K562 (cell line): Measurements from ENCODE around the gene SNCA. TPM values are rescaled to one million over a fixed set of nuclear protein-coding genes. Genes with fewer than 3 reads are reported as not detected.

ENCODE experiments used
- E2F3 ChIP-seq: fragments of 250-450 bp; sonication (Bioruptor Pico); IDR thresholded peaks from 2 replicates; pipeline ENCODE4 v1.4.0; 2020; ENCODE audit warnings: mild to moderate bottlenecking
- KDM1A ChIP-seq, 2 experiments: fragments of 450-650 bp; IDR thresholded peaks; 2 replicates each; pipeline ENCODE4 v1.6.1; 2016; ENCODE audit warnings: mild to moderate bottlenecking in 2 of 2
- NFE2L1 ChIP-seq: fragments of 450-650 bp; IDR thresholded peaks from 2 replicates; pipeline ENCODE4 v1.6.1; 2016; ENCODE audit warnings: missing genetic modification characterization, low read depth, mild to moderate bottlenecking, missing compliant biosample characterization, moderate library complexity, borderline replicate concordance
- NFIC ChIP-seq: fragments of 450-650 bp; IDR thresholded peaks from 2 replicates; pipeline ENCODE4 v1.6.1; 2017; ENCODE audit warnings: mild to moderate bottlenecking, inconsistent platforms
- ZKSCAN3 ChIP-seq: fragments of 250-450 bp; sonication (Bioruptor Pico); IDR thresholded peaks from 2 replicates; pipeline ENCODE4 v1.4.0; 2020
- ZNF143 ChIP-seq: sonication (generic); formaldehyde crosslinking; IDR thresholded peaks from 2 replicates; pipeline ENCODE4 v1.9.0; 2022; ENCODE audit warnings: mild to moderate bottlenecking, missing genetic modification reagents
- polyA plus RNA-seq, 8 experiments: library from polyadenylated mRNA; depleted of rRNA in 4 of 8; stranded (reverse) in 5 of 8; unstranded in 3 of 8; fragments of >200 nt; fragmentation: Nextera tagmentation in 2 of 8; fragmentation: Illumina TruSeq in 1 of 8; extraction: Ambion mirVana in 2 of 8; extraction: Trizol in 1 of 8; gene quantifications; 2 replicates each; pipeline versions ENCODE4 v1.2.1 to v1.2.3, GENCODE V29; 2011 to 2014; ENCODE audit warnings: inconsistent platforms in 1 of 8, missing spikeins in 1 of 8
- total RNA-seq, 7 experiments: library from RNA; depleted of rRNA in 6 of 7; stranded (reverse); fragments of >200 nt in 6 of 7; fragmentation: Illumina TruSeq in 2 of 7; extraction: Trizol in 2 of 7; gene quantifications; 2 replicates each; pipeline versions ENCODE4 v1.2.1 to v1.2.3, GENCODE V29; 2011 to 2021; ENCODE audit warnings: low replicate concordance in 1 of 7
- TF ChIP-seq, protein P1 (sequence below): sonication (generic); formaldehyde crosslinking; IDR thresholded peaks from 2 replicates; pipeline ENCODE4 v1.8.0; 2022; ENCODE audit warnings: mild to moderate bottlenecking, missing genetic modification reagents, borderline replicate concordance
- TF ChIP-seq, protein P2 (sequence below): sonication (generic); formaldehyde crosslinking; IDR thresholded peaks from 2 replicates; pipeline ENCODE4 v1.8.1; 2023; ENCODE audit warnings: mild to moderate bottlenecking, missing genetic modification reagents, moderate library complexity

SNCA gene
- total and polyA plus RNA-seq, 9 of the 15 experiments (the other 6 are each of a cell fraction or from before 2014, with no cell fraction given): 1.7 to 12.6 (median 3.6) TPM

DNA sequence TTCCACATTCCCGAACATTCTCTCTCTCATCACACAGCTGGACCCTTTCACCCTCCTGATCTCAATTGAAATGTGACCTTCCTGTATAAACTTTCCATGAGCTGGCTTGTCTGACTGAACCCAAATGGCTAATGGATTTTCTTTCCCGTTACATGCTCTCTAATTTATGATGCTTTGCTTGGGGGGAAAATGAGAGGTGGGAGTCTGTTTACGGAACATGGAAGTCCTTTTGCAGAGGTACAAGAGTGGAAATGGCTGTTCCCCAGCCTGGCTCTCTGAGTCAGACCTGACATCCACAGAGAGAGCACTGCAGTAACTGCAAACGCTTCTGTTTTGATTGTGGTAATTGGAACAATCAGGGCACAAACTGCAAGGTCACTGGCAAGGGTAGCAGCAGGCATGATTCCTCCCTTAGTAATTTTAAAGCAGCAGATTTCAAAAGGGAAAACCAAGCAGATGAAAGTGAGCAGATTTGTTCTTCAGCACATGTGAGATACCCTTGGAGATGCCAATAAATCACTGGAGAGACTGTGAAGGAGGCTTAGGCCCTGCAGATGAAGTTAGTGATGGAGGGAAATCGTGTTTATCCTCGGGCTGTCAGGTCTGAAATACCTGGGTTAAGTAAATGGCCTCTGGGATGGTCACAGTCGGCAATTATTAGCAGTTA is 83.9 kb downstream of the SNCA start (continued):
- TF ChIP-seq NFIC (no peak), KDM1A (IDR thresholded peaks at IDR 0.05) (no peak), ZKSCAN3 (CRISPR knock-in tag) (no peak), NFE2L1 (tag) (no peak), E2F3 (no peak), ZNF143 (CRISPR knock-in tag) (no peak)
- TF ChIP-seq, protein P1, sequence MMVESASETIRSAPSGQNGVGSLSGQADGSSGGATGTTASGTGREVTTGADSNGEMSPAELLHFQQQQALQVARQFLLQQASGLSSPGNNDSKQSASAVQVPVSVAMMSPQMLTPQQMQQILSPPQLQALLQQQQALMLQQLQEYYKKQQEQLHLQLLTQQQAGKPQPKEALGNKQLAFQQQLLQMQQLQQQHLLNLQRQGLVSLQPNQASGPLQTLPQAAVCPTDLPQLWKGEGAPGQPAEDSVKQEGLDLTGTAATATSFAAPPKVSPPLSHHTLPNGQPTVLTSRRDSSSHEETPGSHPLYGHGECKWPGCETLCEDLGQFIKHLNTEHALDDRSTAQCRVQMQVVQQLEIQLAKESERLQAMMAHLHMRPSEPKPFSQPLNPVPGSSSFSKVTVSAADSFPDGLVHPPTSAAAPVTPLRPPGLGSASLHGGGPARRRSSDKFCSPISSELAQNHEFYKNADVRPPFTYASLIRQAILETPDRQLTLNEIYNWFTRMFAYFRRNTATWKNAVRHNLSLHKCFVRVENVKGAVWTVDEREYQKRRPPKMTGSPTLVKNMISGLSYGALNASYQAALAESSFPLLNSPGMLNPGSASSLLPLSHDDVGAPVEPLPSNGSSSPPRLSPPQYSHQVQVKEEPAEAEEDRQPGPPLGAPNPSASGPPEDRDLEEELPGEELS (CRISPR knock-in tag): no peak
- TF ChIP-seq, protein P2, sequence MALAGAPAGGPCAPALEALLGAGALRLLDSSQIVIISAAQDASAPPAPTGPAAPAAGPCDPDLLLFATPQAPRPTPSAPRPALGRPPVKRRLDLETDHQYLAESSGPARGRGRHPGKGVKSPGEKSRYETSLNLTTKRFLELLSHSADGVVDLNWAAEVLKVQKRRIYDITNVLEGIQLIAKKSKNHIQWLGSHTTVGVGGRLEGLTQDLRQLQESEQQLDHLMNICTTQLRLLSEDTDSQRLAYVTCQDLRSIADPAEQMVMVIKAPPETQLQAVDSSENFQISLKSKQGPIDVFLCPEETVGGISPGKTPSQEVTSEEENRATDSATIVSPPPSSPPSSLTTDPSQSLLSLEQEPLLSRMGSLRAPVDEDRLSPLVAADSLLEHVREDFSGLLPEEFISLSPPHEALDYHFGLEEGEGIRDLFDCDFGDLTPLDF (CRISPR knock-in tag): no peak
